NCI-H1930 (cell line): ENCODE data around the gene IFT43.

Experiments
- DNase-seq, 2 experiments: peaks; one replicate each; lab custom pipeline; 2025; lab: John Stamatoyannopoulos, UW

Gene IFT43

DNA sequence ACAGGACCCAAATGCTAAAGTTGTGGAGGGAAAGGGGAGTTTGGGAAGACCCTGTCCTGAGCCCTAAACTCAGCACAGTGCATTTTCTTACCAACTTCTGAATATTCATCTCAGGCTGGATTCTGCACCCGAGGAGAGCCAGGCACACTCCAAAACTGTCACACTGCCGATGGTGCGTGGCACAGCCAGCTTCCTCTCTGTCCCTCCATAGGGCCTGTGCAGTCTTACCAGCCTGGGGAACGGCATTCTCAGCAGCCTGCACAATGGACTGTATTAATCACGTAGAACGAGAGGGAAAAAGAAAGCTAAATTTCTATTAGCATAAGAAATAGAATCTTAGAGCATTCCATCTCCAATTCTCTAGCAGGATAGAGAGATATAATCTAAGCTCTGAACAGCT is 94.9 kb downstream of the IFT43 start:
- no peak for DNase-seq

DNA sequence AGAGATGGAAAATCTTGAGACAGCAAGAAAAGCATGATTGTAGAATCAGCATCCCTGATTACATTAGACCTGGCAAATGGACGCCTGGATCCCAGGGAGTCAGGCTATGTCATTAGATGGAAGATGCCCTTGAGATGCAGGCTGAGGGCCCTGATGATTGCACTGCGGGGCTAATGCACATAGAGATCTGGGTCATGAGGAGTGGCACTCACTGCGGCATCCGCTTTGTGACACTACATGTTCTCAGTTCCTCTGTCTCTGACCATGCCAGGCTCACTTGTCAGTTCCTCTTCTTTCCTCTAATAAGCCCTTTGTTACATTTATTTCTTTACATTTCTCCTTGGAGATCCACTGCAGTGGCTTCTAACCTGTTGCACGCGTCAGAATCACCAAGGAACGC is 96.1 kb downstream of the IFT43 start:
- DNase-seq: no peak

DNA sequence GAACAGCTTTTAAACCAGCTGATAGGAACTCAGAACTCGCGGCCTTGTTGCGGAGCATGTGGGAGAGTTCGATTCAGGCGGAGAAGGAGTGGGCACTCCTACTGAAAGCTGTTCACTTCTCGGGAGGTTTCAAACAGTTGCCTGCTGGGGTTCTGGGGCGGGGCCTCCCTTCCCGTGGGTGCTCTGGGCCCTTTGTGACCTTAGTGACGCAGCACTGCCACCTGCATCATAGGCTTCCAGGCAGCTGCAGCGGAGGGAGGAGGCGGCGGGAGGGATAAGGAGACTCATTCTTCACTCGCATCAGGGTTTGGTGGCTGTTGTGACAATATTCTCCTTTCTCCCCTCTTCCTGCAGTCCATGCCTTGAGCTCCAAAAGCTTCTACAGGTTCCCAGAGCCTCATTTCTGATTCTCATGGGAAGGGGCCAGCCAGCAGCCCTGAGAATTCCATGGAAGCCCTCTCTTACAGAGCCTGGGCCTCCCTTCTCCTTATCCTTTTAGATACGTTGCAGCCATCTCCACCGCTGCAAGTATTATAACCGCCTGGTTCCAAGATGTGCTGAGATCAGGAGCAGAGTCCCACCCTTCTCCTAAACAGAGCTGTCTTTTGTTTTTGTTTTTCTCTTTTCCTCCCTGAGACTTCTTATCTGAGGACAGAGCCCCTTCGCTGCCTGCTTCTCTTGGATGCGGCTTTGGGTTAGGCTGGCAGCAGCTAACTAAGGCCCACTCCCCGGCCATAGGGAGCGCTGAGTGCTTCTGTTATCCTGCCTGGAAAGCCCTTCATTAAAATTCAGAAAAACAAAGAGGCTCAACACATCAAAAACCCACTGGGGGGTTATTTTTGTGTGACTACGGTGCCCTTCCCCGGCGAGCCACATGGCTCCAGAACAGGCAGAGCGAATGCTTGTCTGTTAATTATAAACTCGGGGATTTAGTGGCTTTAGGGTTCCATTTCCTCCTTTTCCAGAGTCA is 98.5 kb downstream of the IFT43 start:
- DNase-seq: no peak

DNA sequence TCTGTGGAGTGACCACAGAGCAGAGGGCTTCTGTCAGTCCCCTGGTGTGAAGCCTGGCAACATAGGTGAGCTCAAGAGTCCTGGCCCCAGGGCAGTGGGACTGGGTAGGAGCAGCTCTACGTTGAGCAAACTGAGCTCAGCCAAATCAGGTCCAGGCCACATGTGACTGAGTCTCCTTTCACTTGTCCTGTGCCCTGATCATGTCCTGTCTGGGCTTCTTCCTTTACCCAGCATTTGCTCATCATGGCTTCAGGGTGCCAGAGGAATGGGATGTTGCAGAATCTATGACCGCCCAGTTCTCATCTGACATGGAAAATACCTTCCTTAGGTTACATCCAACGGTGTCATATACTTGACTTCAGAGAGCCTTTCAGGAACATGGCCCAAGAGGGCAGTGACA is 99.8 kb downstream of the IFT43 start:
- no peak for DNase-seq

DNA sequence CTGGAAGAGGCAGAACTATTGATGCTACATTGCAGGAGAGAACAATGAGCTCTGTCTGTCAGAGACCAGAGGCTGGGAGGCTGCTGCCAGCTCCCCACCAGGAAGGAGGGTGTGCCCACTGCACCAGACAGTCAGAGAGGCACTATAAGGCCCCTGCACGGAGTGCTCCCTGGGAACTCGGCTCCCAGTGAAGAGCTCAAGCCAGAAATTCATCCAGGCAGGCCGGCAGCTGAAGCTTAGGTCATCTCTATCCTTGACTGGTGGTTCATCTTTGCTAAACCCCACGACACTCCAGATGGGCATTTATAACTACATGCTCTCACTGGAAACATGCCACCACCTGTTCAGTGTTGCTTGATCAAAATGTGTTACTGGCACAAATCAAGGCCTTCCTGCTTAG is 101.1 kb downstream of the IFT43 start:
- DNase-seq: no peak

DNA sequence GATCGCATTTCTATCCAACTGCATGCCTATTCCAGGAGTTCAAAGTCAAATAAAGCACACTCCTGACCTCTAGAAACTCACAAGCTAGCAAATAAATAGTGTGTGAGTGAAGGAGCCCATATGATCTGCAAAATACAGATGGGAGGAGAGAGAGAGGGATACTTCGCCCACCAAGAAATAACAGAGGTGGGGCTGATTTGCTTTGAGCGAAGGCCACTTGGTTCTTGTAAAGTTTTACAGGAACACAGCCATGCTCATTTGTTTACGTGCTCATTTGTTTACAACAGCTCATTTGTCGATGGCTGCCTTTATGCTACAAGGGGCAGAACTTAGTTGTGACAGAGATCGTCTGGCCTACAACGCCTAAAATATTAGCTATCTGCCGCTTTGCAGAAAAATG is 102.8 kb downstream of the IFT43 start:
- DNase-seq: no peak

DNA sequence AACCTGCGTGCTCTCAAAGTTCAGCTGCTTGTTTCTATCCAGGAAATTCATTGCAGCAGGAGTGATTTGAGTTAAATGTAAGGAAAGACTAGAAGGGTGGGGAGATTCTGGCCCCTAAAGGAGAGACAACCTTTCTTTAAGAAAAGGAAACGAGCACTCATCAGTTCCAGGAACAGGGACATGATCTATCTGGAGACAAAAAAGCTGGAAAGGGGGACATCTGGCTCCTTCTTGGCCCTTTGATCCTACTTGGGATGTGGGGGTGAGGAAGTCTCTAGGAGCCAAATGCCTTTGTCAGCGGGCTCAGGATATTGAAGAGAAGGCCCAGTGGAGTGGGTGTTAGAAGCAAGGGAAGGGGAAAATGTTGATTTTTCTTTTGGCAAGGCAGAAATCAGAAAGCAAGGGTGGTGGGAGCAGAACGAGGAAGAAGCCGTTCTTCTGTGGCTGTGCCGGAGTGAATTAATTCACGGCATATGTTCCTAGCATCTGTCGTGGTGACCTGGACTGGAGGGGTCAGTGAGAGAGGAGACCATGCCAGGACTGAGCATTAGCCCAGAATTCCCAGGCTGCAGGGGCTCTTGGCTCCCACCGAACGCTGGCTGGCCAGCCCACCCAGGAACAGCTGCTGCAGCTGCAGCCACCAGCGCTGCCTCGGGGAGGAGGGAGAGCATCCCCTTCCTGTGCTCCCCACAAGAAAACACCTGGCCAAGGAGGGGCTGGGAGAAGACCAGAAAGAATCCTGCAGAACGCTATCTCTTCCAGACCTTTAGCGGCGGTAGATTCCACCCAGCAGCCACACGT is 103.4 kb downstream of the IFT43 start:
- DNase-seq: no peak

DNA sequence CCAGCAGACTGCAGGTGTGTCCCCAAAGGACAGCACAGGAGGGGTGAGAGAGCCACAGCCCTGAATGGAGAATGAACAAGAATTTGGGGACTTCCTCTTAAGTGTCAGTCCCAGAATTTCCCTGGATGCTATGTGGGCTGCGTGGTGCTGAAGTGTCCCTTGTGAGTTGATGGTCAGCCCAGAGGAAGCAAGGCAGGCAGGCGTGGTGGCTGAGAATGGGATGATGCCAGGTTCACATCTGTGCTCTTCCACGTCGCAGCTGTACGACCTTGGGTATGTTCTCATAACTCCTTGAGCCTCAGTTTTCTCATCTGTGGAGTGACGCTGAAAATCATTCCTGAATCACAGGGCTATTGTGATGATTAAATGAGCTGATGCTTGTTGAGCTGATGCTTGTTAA is 104.0 kb downstream of the IFT43 start:
- no peak for DNase-seq

DNA sequence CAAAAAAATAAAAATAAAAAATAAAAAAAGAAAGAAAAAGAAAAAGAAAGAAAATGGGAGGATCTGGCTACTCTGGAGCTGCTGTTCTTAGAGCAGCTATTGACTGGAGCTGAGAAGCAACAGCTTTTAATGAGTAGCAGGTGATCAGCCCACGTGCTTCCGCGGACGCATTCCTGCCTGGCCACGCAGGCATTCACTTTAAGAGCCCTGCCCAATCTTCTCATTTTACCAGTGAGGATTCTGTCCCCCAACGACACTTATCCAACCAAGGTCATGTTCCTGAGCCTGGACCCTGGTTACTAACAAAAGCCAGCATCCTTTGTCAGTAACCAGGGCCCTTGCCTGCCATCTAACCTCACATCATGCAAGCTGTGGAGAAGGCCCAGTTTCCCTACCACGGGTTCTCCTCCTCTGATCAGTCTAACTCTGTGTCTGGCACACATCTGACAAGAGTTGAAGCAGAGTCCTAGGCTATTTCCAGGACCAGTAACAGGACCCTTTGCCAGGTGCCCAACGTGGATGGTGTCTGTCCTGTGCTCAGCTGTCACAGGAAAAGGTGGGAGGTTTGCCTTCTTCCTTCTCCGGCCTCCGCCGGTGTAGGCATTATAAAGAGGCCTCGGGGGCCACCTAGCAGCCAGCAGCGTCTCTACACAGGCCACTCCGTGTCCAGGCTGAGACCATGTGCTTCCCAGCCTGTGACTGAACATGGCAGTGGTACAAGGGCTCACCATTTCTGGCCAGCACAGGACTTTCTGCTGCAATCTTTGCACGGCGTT is 105.2 kb downstream of the IFT43 start:
- DNase-seq: no peak

DNA sequence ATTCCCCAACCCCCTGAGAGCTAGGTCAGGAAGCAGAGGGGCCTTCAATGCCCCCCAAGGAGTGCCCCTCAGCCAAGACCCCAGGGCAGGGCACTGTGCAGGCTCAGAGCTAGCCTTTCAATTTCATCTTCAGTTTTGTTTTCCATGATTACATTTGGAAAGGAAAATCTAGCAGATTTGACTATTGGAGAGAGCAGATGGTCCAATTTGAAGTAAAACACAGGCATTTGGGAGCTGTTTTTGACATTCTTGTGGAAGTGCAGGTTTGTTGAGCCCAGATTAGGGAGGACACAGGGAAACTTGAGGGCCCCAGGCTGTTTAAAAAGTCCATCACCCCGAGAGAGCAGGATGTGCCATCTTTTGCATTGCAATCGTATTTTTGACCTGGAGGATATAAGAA is 107.5 kb downstream of the IFT43 start:
- no peak for DNase-seq

DNA sequence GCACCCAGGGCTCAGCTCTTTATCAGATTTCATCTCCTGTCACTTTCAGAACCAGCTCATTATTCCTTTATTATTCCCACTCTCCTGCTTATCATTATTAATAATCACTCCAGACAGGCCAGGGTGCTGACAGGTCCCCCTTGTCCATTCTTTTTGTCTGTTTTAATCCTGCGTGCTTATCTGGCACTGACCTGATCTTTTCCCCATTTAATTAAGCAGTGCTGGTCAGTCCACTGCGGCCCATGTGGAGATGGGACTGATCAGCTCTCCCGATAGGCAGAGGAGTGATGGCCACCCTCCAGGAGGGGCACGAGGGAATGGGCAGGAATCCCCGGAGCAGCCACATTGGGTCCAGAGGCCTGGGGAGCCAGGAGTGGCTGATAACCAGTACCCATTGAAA is 110.7 kb downstream of the IFT43 start:
- no peak for DNase-seq

DNA sequence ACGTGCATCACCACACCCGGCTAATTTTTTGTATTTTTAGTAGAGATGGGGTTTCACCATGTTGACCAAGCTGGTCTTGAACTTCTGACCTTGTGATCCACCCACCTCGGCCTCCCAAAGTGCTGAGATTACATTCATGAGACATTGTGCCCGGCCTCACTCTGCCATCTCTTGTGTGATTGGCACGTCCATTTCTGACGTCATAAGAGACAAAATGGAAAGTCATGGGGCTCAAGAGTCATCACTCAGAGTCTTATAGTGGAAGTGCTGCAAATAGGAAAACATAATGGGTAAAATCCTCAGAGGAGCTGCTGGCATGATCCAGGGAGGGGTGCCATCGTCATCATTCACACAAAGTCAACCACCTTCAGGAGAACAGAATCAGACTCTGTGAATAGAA is 112.0 kb downstream of the IFT43 start:
- no peak for DNase-seq

DNA sequence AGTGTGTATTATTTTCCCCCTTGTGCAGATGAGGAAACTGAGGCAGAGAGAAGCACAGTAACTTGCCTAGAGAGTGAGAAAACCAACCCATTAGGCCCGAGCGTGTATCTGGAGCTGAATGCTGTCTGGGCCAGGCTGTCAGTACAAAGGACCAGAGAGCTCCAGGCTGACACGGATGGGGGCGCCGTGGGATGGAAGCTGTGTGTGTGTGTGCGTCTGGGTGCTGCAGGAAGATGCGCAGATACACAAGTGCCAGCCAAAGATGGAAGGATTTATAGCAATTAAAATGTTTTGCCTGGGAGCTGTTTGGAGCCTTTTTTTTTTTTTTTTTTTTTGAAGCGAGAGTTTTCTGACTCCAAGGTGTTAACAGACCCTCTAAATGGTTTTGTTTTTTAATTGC is 112.5 kb downstream of the IFT43 start:
- peak in 1 of 2 experiments; percentile 11 for DNase-seq

DNA sequence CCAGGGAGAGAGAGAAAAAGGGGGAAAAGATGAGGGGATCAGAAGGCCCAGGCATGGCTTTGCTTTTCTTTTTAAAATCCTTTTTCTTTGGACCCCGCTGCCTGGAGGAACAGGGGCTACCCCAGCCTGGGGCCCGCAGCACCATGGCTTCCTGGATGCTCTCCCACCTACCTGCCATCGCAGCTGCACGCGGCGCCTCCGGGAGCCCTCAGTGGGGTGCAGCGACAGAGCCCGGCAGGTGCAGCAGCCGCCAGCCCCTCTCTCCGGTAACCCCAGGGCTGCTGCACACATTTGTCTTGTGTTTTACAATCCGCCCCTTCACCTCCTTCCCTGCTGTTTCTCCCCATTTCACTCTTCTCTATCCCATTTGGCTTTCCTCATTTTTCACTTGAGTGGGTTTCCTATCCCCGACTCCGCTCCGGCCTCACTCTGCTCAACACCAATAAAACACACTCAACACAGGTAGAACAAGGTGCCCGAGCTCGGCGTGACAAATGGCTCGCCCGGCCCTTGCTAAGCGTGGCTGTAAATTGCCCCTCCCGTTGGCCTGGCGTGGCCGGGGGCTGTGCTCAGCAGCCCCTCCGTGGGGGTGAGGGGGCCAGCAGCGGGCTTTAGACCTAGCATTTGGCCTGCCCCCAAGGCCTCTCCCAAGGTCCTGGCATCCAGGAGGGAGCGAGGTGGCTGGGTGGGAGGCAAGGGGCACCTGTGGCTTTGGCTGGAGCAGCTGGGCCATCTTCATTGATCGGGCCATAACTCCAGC is 113.5 kb downstream of the IFT43 start:
- DNase-seq: no peak

DNA sequence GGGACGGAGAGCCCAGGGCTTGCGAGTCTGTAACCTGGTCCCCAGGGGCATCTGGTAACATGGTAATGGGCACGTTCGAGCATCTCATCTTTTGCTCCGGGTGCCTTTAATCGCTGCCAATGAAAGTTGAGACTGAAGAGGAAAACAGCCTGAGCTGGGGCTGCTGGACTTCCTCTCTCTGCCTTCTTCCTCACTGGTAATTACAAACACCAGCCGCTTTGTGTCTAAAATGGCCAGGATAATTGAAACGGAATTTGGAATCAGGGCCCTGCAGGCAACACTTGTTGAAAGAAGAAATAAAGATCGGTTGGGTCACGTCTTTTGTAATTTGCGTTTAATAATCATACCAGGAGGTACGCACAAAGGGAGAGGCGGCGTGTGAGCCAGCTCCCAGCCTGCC is 114.7 kb downstream of the IFT43 start:
- DNase-seq: no peak

DNA sequence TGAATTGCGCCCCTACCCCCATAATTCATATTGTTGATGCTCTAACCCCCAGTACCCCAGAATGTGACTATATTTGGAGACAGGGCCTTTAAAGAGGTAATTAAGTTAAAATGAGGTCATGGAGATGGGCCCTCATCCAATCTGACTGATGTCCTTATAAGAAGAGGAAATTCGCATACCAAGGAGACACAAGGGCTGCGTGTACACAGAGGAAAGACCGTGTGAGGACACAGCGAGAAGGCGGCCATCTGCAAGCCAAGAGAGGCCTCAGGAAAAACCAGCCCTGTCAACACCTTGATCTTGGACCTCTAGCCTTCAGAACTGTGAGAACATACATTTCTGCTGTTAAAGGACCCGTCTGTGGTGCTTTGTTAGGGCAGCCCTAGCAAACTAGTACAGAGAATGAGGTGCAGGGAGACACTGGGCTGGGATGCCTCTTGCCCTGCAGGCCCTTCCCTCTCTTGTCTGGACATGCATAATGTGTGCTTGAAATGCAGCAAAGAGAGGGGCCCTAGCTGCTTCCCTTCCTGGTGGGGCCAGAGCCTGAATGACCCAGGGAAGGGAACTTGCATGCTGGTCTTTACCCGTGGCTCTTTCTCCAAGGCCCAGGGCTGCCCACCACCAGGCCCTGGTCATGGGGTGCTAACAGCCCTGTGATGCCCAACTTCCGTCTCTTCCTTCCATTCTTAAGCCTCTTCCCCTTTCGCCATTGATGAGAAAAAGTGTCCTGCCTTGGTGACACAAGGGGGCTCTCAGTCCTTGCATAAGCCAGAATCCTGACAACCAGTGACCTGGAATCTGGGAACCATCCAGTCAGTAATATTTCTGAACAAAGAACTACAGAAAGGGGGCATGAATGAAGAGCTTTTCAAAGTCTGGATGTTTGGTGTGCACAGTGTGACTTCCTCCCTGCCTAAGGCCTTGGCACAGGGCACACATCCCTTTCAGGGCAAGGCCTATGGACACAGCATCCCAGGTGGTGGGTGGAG is 116.1 kb downstream of the IFT43 start:
- no peak for DNase-seq

DNA sequence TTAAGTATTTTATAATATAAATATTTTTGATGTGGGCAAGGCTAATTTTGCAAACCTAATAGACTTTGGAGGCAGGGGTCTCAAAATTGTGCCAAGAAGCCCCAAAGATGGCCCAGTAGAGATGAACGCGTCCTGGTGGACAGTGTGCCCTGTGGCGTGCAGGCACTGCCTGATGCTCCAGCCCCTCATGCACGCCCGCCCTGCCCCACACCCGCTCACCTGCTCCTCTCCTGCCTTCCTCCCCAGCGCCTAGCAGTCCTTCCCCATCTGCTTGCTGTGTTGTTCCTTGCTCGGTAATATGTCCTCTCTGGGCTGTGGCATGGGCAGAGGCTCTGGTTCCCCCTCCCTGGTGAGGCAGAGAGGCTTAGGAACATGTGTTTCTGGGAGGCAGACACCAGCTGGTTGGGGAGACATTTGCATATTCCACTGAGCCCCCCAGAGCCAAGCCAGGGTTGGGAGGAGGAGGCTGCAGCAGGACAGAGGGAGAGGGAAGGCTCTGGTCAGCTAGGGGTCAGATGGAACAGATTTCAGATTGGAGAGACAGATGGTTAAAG is 119.3 kb downstream of the IFT43 start:
- no peak for DNase-seq

DNA sequence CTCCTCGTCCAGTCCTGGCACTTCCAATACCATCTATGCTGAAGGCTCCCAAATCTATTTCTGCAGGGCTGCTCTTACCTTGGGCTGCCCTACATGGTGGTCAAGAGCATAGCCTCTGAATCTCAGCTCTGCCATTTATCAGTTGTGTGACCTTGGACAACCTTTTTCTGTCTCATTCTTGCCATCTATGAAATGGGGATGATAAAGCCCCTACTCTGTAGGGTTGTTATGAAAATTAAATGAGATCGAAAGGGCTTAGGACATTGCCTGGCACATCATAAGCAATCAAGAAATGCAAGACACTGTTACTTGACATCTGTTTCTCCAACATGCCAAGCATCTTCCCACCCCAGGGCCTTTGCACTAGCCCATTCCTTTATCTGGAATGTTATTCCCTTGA is 120.6 kb downstream of the IFT43 start:
- no peak for DNase-seq

DNA sequence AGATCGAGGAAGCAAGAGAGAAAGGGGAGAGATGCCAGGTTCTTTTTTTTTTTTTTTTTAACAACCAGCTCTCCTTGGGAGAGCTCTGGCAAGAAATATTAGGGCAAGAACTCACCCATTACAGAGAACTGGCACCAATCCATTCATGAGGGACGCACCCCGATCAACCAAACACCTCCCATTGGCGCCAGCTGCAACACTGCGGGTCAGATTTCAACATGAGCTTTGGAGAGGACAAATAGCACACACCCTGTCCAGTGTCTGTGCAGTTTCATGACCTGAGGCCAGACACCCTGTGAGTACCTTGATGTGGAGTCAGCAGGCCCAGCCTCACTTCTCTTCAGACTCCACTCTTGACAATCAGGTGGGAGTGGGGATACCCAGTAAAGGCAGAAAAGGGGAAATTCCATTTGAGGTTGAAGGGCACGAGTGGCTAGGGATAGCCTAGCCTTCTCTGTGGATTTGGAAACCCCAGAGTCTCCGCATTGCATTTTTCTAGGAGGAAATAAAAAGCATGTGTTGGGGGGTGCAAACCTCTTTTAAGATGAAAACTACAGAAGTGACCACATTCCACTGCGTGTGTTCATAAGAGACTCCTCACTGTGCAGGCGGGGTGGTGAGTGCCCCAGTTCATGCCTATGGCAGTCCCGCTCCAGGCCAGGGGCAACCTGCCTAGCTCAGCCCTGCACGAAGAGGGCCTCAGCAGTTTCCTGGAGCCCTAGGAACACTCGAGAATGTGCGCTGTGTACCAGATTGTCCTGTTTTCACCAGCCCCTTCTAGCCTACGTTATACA is 123.7 kb downstream of the IFT43 start:
- DNase-seq: no peak
